HG03460 (cell line): ENCODE measurements around the gene TBC1D5.

Experiments
- ATAC-seq: cut with Tn5 transposase; IDR thresholded peaks from one replicate; pipeline ENCODE4 v1.9.1; 2021; ENCODE audit not compliant: unreplicated experiment

The TBC1D5 gene

DNA sequence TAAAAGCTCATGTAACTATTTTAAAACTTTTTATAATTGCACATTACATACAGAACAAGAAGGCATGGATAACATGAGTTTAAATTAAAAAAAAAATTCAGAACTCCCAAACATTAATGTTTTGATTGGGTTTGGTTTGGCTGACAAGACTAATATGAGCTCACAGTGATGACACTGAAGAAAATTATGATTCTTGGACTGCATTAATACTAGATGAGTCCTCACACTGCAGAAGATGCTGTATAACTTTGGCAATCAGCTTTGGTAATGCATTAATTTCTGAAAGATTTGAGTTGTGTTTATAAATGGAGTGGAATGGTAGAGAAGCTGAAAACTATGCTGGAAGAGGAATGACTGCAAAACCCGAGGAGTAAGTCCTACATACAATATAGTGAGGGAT, 498.8 kb downstream of the TBC1D5 start:
- no peak for ATAC-seq

DNA sequence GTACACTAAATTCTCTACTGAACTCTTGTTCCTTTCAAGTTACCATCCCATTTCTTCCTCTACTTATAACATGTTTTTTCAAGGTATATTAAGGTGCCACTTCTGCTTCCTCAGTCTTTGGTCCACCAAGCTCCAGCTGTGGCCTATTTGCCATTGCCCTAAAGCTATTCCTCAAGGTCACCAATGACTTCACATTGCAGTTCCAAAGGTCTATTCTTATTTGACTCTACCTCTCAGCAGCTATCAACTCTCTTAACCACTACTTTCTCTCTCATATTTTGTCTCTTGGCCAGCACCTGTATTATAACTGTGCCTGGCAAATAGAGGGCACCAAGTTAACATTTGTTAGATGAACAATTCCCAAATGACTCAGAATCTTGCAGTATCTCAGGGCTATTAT, 503.0 kb downstream of the TBC1D5 start:
- ATAC-seq: no peak

DNA sequence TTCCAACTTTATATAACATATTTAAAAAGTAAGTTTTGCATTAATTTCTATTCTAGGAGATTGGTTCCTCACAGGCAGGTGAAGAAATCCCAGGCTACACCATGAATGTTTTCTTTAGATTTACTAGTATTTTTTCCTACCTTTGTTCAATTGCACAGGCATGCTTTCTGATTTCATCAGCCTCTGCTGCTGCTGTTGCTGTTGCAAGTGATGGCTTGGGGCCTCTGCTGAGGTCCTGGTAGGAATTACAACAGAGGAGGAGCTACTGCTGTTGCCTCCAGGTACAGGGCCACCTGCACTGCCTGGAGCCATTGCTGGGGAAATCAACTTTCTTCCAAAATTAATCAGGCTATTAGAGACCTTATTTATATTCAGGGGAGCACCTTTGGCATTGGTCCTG, 504.4 kb downstream of the TBC1D5 start:
- no peak for ATAC-seq

DNA sequence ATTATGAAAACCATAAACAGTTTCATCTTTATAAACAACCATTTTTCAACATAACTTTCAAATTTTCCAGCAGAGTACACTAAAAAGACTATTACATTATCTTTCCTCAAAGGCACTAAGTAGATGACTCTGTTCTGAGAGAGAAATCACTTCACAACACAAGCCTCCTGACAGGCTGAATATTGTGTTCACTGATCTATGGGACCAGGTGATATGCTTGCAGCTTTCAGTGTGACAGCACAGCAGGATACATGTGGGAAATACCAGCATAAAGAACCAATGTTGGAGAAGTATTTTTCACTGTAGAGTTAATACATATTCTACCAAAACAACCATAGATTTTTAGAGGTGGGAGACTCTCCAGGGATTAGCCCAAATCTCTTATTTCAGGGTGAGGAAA, 507.1 kb downstream of the TBC1D5 start:
- ATAC-seq: no peak

- ATAC-seq: no peak
Measured at GRCh38 chr3:17234382-17234781, 508.0 kb downstream of the TBC1D5 start.

GRCh38 chr3:17233398-17233800, 509.0 kb downstream of the TBC1D5 start:
- ATAC-seq: peak; percentile 84

GRCh38 chr3:17232442-17232841, 510.0 kb downstream of the TBC1D5 start:
- ATAC-seq: no peak

GRCh38 chr3:17231537-17232261, 510.7 kb downstream of the TBC1D5 start:
- no peak for ATAC-seq

GRCh38 chr3:17227472-17227871, 515.0 kb downstream of the TBC1D5 start:
- ATAC-seq: no peak

GRCh38 chr3:17221529-17221928, 520.9 kb downstream of the TBC1D5 start:
- no peak for ATAC-seq

GRCh38 chr3:17219593-17219992, 522.8 kb downstream of the TBC1D5 start:
- no peak for ATAC-seq

- ATAC-seq: no peak
Measured at GRCh38 chr3:17218587-17218986, 523.8 kb downstream of the TBC1D5 start.

DNA sequence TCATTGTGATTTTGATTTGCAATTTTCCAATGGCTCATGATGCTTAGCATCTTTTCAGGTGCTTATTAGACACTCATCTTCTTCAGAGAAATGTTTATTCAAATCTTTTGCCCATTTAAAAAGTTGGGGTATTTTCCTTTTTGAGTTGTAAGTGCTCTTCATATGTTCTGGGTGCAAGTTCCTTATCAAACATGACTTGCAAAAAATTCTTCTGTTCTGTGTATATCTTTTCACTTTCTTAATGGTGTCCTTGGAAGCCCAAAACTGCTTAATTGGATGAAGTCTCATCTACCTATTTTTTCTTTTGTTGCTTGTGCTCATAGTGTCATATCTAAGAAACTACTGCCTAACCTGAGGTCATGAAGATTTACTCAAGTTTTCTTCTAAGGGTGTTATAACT, 524.8 kb downstream of the TBC1D5 start:
- no peak for ATAC-seq

DNA sequence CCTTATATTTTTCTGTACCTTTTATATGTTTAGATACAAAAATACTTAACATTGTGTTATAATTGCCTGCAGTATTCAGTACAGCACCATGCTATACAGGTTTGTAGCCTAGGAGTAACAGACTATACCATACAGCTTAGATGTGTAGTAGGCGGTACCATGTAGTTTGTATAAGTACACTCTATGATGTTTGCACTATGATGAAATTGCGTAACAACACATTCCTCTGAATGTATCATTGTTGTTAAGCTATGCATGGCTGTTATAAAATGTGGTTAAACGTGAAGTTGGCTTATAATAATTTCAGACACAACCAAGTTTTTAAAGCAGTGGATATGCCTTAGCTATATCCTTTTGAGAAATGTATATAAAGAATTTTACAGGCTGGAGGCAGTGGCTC, 529.3 kb downstream of the TBC1D5 start:
- no peak for ATAC-seq

- no peak for ATAC-seq
Measured at GRCh38 chr3:17207979-17208378, 534.5 kb downstream of the TBC1D5 start.

- no peak for ATAC-seq
Measured at GRCh38 chr3:17207019-17207418, 535.4 kb downstream of the TBC1D5 start.

GRCh38 chr3:17204049-17204650, 538.3 kb downstream of the TBC1D5 start:
- no peak for ATAC-seq

GRCh38 chr3:17201538-17201937, 540.9 kb downstream of the TBC1D5 start:
- no peak for ATAC-seq

DNA sequence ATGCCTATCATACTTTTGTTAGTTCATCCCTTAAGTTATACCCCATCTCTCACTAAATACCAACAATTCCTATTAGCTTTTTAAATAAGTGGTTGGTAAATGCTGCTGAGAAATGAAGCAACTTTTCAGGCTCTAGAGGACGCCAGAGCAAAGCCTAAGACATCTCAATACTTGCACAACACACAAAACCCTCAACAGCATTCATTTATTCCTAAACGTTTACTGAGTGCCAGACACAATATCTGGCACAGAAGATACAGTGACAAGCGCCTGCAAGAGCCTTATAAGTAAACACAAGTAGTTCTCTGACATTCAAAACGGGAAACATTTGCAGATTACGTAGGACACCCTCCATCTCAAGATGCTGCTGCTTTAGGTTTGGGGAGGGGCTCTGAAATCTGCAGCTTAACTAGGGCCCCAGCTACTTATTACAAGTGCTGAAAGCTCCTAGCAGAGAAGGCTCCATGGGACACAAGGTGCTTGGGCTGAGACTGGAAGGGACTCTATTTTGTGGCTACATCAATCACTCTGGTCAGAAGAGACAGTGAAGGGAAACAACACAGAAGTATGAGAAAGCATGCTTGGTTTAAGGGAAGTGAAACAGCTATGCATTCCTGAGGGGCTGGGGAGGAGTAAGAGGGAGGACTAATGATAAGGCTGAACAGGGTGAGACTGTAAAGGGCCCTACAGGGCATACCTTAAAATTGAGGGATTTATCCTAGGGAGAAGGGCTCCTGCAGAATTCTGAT, 546.4 kb downstream of the TBC1D5 start:
- ATAC-seq: peak; percentile 86

GRCh38 chr3:17195192-17195611, 547.2 kb downstream of the TBC1D5 start:
- peak; percentile 88 for ATAC-seq

- no peak for ATAC-seq
Measured at GRCh38 chr3:17194116-17194515, 548.3 kb downstream of the TBC1D5 start.

DNA sequence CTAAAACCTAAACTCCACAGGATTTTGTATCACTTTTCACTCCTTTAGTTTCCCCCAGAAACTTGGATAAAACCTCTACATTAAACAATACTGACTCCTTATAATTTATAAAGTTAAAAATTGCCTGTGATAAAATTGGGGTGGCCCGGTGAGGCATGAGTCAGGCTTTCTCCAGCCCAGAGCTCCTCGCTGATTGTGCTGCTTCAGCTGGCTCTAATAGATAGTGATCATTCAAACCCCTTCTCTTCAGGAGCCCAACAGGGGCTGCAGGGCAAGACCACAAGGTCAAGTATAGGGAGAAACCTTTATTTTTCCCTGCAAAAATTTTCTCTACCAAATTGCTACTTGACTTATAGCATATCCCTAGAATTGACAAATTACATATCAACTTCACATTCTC, 549.4 kb downstream of the TBC1D5 start:
- ATAC-seq: no peak
